Glomerular endothelial cell (primary cell): Measurements from ENCODE around the gene TEAD2. TPM values are rescaled to one million over a fixed set of nuclear protein-coding genes. Genes with fewer than 3 reads are reported as not detected.

Source experiments
- DNase-seq: peaks from one replicate; pipeline ENCODE4 v3.0.0-alpha.2; 2011; ENCODE audit warnings: low read depth, low spot score; ENCODE audit errors: extremely low read depth
- total RNA-seq: library from RNA; depleted of rRNA; stranded (reverse); fragments of >200 nt; gene quantifications from 2 replicates; pipeline ENCODE4 v1.2.3, GENCODE V29; 2015

TEAD2 gene
- 55.2 and 58.0 TPM in 2 replicates for total RNA-seq

DNA sequence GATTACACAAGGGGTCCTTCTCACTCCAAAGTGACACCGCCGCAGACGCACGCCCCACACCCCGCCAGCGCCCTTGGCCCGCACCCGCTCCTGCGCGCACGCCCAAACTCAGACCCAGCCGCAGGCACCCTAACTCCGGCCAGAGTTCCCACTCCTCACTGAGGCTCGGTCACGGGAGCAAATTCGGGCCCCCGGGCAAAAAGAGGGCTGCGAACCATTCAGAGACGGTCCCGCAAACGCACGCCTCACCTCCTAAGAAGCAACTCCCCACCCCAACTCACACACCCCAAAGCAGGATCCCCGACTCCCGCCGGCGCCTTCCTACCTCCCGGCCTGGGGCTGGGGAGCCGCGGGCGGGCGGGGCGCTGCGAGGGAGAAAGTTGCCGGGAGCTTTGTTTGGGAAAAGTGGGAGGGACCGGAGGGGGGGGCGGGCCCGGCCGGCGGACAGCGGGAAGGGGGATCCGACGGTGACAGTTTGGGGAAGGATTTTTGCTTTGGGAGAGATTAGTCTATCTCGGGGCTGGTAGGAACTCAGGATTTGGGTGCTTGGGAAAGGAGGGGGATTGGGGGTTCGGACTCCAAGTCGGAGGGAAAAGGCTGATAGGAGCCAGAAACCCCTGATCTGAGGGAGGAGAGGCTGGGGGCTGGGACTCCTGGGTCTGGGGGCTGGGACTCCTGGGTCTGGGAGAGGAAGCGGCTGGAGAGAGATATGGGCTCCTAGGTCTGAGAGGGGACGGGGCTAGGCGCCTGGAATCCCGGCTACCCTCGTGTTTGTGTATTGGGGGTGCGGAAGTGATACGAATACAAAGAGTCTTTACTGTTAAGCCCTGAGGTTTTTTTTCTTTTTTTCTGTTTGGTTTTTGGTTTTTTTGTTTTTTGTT lies at the start of gene TEAD2:
Gene TEAD2 (minus strand): TSS at position 369 of the 881 bp plus-strand sequence. CDS start 2,341 bp downstream, outside the sequence.
- no peak for DNase-seq

DNA sequence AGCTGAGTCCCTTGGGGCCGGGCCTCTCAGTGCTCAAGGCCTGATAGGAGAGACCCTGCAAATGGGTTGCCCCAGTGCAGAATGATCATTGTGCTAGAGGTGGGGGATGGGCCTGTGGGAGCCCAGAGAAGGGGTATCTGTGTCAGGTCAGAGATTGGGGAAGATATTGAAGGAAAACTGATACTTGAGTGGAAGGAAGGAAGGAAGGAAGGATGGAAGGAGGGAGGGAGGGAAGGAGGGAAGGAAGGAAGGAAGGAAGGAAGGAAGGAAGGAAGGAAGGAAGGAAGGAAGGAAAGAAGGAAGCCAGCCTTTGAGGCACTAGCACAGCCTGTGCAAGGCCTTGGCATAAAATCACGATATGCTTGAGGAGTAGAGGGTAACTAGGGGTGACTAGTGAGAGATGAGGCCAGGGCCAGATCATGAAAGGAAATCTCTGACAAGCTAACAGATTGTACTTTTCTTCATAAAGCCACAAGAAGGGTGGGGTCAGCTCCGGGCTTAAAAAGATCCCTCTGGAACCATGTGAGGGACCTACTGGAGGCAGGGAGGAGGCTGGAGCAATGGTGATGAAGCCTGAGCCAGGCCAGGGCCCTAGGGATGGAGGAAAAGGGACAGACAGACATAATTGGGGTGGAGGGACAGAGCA lies 49.6 kb upstream of the TEAD2 start:
- DNase-seq = no peak

DNA sequence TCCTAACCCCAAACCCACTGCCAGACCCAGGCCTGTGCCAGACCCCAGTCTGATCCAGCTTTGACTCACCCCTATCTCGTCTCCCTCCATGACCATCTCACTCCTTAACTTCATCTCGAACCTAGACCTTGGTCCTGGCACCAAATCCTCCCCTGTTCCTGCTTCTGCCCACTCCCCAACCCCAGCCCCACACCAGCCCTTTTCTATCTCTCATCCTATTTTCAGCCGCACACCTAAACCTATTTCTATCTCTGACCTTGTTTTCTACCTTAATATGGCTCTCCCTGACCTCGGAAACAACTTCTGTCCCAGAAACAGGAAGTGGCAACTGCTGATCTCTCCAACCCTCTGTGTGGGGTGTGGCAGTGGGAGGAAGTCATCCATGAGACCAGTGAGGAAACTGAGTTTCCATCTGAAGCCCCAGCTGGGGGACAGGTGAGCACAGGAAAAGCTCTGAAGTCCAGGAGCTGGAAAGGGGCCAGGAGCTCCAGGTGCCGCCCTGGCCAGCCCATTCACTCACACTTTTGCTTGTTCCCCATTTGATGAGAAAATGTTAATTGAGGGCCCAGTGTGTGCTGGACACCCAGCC lies 47.3 kb upstream of the TEAD2 start:
- DNase-seq = no peak

DNA sequence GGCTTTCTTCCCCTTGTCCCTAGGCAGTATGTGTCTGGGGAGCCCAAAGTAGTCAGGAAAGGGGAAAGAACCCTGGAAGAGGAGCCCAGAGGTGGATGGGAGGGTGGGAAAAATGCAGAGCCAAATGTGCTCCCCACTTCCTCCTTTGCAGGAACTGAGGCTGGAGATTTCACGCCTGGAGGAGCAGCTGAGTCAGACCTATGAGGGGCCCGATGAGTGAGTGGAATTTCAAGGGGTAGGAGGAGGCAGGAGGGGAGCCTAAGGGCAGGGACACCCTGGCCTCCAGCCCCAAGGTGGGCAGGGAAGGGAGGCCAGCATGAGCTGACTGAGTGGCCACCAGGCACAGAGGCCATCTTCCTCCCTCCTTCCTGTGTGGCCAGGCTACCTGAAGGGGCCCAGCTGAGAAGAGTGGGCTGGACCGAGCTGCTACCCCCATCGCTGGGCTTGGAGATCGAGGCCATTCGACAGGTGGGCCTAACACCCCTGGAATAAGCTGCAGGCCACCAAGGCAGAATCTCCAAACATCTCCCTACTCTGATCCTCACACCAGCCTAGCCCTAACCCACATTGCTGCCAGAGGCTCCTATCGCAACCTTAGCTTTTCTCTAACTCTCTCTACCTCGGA lies 46.7 kb upstream of the TEAD2 start:
- no peak for DNase-seq

DNA sequence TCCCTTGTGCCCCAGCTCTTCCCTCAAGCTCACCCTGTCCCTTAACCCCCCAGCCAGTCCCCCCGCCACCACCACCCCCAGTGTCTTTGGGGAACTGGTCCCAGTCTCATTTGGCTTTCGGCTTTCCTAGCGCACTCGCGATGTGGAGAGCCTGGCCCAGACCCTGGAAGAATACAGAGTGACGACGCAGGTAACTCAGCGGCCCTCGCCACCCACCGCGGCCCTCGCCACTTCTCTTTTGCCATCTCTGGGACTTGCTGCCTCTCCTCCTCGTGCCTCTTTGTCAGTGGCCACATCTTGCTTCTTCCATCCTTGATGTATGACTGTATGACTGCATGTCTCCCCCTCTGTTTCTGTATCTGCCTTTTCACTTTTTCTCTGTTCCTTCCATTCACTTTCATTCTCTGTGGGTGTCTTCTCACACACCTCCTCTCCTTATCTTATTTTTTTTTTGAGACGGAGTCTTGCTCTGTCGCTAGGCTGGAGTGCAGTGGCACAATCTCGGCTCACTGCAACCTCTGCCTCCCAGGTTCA lies 45.3 kb upstream of the TEAD2 start:
- no peak for DNase-seq

DNA sequence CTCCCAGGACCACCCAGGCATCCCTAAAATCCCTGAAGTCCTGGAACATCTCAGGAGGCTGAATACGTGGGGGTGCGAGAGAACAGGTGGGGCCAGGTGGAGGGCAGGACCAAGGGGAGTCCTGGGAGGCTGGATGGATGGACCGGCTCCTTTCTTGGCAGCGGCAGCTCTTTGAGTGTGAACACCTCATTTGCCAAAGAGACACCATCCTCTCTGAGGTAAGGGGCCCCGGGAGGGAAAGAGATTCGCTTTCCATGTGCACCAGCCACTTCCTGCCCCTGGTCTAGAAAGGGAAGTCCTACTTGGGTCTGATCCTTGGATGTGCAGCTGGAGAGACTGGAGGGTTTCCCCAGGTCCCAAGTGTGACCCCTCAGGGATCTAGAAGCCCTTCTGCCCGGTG lies 44.9 kb upstream of the TEAD2 start:
- no peak for DNase-seq

GRCh38 chr19:49403404-49404187 lies 41.4 kb upstream of the TEAD2 start:
- DNase-seq = no peak

DNA sequence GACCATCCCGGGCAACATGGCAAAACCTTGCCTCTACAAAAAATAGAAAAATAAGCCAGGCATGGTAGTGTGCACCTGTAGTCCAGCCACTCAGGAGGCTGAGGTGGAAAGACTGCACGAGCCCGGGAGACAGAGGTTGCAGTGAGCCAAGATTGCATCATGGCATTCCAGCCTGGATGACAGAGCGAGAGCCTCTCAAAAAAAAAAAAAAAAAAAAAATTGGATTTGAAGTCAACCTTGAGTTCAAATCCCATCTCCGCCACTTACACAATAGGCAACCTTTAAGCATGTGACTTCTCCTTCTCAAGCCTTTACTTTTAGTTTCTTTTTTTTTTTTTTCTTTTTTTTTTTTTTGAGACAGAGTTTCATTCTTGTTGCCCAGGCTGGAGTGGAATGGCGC lies 37.8 kb upstream of the TEAD2 start:
- DNase-seq = no peak

DNA sequence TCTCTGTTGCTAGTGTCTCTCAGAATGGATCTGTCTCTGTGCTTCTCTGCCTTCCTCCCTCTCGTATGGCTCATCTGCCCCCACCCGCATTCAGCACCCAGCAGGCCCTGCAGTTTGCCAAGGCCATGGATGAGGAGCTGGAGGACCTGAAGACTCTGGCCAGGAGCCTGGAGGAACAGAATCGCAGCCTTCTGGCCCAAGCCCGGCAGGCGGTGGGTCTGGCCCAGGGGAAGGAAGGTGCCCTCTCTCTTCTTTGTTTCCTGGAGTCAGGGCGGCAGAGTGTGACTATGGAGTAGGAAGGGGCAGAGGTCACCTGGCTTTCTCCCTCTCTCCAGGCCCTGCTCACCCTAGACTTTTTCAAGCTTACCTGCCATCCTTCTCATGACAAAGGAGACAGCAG lies 36.7 kb upstream of the TEAD2 start:
- no peak for DNase-seq

DNA sequence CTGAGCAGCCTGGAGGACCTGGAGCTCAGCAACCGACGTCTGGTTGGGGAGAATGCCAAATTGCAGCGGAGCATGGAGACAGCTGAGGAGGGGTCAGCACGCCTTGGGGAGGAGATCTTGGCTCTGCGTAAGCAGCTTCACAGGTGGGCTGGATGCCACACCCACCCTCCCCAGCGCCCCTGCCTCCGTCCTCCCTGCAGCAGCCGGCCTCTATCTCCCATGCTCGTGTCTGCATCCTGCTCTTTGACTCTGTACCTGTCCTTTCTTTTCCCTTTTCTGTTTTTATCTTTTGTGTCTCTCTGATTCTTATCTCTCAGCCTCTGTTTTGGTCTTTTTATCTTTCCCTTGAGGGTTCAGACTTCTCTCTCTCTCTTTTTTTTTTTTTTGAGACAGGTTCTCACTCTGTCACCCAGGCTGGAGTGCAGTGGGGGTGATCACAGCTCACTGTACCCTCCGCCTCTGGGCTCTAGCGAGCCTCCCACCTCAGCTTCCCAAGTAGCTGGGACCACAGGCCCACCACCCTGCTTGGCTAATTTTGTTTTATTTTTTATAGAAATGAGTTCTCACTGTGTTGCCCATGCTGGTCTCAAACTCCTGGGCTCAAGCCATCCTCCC lies 35.9 kb upstream of the TEAD2 start:
- DNase-seq = no peak

DNA sequence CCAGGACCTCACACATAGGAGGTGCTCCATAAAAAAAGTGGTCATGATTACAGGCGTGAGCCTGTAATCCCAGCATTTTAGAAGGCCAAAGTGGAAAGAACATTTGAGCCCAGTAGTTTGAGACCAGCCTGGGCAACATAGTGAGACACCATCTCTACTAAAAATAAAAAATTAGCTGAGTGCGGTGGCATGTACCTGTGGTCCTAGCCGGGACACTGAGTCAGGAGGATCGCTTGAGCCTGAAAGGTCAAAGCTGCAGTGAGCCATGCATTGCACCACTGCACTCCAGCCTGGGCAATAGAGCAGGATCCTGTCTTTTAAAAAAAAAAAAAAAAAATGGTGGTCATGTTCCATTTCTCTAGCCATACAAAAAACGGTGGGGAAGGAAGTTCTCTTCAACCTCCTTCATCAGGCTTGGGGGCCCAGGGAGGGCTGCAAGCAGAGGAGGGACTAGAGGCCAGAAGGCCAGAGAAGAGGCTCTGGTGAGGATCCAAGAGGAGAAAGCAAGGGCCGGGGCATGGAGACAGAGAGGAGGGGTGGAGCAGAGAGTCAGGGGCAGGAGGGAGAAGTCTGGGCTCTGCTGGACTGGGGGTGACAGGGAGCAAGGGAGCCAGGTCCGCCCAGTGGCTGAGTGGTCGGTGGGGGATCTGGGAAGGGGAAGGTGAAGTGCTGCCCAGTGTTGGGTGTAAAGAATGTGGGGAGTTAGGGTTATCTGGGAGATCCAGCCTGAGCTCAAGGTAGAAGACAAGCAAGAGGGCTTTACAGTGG lies 34.7 kb upstream of the TEAD2 start:
- DNase-seq = no peak

DNA sequence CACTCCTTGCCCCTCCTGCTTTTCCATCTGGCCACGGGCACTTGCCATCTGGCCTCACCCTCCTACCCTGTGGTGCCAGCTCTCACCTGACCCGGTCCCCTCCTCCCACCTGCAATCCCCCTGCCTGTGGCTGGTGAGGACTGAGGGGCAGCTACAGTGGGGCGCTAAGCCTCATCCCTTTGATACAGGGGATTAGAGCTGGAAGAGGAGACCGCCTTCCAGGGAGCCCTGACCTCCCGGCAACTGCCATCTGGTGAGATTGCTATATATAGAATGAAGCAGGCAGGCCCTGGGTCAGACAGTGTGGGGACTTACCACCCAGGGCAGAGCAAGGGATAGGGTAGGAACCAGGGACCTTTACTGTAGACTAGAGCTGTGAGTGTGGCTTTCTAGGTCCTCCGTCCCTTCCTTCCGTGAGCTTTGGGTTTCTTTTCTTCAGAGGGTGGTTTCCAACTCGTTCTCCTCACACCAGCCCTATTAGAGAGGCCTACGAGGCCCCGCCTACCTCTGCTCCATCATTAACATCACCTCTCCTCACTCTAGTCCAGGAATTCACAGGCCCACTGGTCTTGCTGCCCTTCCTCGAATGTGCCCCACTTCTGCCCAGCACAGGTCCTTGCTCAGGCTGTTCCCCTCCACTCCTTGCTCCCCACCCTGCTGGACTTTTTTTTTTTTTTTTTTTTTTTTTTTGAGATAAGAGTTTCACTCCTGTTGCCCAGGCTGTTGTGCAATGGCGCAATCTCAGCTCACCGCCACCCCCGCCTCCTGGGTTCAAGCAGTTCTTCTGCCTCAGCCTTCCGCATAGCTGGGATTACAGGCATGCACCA lies 33.6 kb upstream of the TEAD2 start:
- no peak for DNase-seq

- DNase-seq = no peak
Observed at GRCh38 chr19:49393881-49394280, 31.7 kb upstream of the TEAD2 start.

GRCh38 chr19:49391581-49392399 lies 29.6 kb upstream of the TEAD2 start:
- DNase-seq = peak; percentile 25

GRCh38 chr19:49390929-49391359 lies 28.7 kb upstream of the TEAD2 start:
- no peak for DNase-seq

GRCh38 chr19:49390131-49390928 lies 28.1 kb upstream of the TEAD2 start:
- no peak for DNase-seq

- DNase-seq = no peak
Observed at GRCh38 chr19:49389406-49389805, 27.2 kb upstream of the TEAD2 start.
